ENCODE measurements around the gene CUL1.

DNA sequence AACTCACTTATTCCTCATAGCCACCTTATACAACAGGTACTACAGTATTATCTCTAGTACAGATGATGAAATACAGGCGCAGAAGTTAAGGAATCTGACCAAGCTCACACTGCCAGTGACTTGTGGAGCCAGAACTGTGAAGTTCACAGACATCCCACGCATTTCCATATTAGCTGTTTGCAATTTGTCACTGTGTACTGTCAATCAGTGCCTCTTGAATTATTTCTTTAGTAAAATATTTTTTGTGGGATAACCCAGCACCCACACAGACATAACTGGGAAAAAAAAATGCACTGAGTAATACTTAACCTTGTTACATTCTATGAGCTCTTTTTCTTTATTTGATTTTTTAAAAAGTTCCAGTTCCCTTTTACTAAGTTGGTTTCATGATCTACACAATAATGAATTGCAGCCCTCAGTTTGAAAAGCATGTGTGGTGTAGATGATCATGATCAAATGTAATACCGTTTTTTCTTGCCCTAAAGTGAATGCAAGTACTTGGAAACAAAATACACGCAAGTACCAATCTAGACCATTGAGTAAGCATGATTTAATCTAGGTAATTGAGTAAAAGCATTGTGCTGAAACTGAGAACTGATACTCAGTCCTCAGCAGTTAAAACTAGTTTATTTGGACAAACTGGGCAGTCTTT is 14.1 kb downstream of the CUL1 start:
- TF ChIP-seq, protein P1, sequence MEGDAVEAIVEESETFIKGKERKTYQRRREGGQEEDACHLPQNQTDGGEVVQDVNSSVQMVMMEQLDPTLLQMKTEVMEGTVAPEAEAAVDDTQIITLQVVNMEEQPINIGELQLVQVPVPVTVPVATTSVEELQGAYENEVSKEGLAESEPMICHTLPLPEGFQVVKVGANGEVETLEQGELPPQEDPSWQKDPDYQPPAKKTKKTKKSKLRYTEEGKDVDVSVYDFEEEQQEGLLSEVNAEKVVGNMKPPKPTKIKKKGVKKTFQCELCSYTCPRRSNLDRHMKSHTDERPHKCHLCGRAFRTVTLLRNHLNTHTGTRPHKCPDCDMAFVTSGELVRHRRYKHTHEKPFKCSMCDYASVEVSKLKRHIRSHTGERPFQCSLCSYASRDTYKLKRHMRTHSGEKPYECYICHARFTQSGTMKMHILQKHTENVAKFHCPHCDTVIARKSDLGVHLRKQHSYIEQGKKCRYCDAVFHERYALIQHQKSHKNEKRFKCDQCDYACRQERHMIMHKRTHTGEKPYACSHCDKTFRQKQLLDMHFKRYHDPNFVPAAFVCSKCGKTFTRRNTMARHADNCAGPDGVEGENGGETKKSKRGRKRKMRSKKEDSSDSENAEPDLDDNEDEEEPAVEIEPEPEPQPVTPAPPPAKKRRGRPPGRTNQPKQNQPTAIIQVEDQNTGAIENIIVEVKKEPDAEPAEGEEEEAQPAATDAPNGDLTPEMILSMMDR (conservative IDR thresholded peaks at IDR 0.05; ENCODE audit: low read length): no peak
- TF ChIP-seq EZH2phosphoT487 (IDR thresholded peaks at IDR 0.05; ENCODE audit: borderline replicate concordance, low read depth, low read length): no peak

All from OCI-LY7 (cell line).